Measurements from ENCODE around the gene ZNF438.

ZNF438 gene

GRCh38 chr10:30887839-30888238 lies 143.8 kb downstream of the ZNF438 start:
- TF ChIP-seq CTBP1 (IDR thresholded peaks at IDR 0.05; ENCODE audit: borderline replicate concordance) (no peak), LEF1 (IDR thresholded peaks at IDR 0.05; ENCODE audit: borderline replicate concordance) (no peak), BHLHE40 (IDR thresholded peaks at IDR 0.05; ENCODE audit: borderline replicate concordance) (no peak), NFRKB (IDR thresholded peaks at IDR 0.05) (no peak), FOXM1 (IDR thresholded peaks at IDR 0.05; ENCODE audit: borderline replicate concordance) (no peak), ELF4 (IDR thresholded peaks at IDR 0.05) (no peak)
- POLR2A ChIA-PET: no interaction called here
- CTCF ChIA-PET: no interaction called here
- no peak for DNase-seq (ENCODE audit: extremely low spot score)

- TF ChIP-seq SUZ12 (IDR thresholded peaks at IDR 0.05) (no peak), BHLHE40 (IDR thresholded peaks at IDR 0.05; ENCODE audit: borderline replicate concordance) (no peak), FOXK2 (IDR thresholded peaks at IDR 0.05) (no peak), LEF1 (IDR thresholded peaks at IDR 0.05; ENCODE audit: borderline replicate concordance) (no peak), ELF4 (IDR thresholded peaks at IDR 0.05) (no peak), FOXA1 (IDR thresholded peaks at IDR 0.05) (no peak), NFRKB (IDR thresholded peaks at IDR 0.05) (no peak), L3MBTL2 (conservative IDR thresholded peaks at IDR 0.05) (no peak), HDGF (IDR thresholded peaks at IDR 0.05; ENCODE audit: borderline replicate concordance) (no peak), ZNF384 (IDR thresholded peaks at IDR 0.05) (no peak), TARDBP (IDR thresholded peaks at IDR 0.05) (no peak), CTBP1 (IDR thresholded peaks at IDR 0.05; ENCODE audit: borderline replicate concordance) (no peak)
- CTCF ChIA-PET: no interaction called here
- POLR2A ChIA-PET: no interaction called here
- no peak for DNase-seq (ENCODE audit: extremely low spot score)
Observed at GRCh38 chr10:30885423-30885822, 146.2 kb downstream of the ZNF438 start.

DNA sequence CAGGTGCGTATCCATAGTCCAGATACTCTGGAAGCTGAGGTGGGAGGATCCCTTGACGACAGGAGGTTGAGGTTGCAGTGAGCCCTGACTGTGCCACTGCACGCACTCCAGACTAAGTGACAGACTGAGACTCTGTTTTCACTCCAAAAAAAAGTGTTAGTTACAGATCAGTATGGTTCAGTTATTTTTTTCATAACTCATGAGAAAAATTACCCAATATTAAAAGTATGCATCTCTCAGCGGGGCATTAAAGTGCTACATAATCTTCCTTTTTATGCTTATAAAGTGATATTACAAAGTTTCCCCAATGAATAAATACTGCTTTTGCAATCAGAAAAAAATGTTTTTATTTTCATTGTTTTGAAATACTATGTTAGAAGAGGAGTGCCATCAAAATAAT lies 147.9 kb downstream of the ZNF438 start:
- no peak for TF ChIP-seq ZNF384 (IDR thresholded peaks at IDR 0.05)
- TF ChIP-seq BHLHE40 (IDR thresholded peaks at IDR 0.05; ENCODE audit: borderline replicate concordance): no peak
- no peak for TF ChIP-seq ELF4 (IDR thresholded peaks at IDR 0.05)
- no peak for TF ChIP-seq PKNOX1 (IDR thresholded peaks at IDR 0.05)
- TF ChIP-seq FOXM1 (IDR thresholded peaks at IDR 0.05; ENCODE audit: borderline replicate concordance): no peak
- no peak for TF ChIP-seq LEF1 (IDR thresholded peaks at IDR 0.05; ENCODE audit: borderline replicate concordance)
- TF ChIP-seq HDGF (IDR thresholded peaks at IDR 0.05; ENCODE audit: borderline replicate concordance): no peak
- no peak for TF ChIP-seq L3MBTL2 (conservative IDR thresholded peaks at IDR 0.05)
- no peak for TF ChIP-seq FOXK2 (IDR thresholded peaks at IDR 0.05)
- TF ChIP-seq CTBP1 (IDR thresholded peaks at IDR 0.05; ENCODE audit: borderline replicate concordance): no peak
- TF ChIP-seq ARNT (IDR thresholded peaks at IDR 0.05): no peak
- no peak for TF ChIP-seq FOXA1 (IDR thresholded peaks at IDR 0.05)
- TF ChIP-seq TARDBP (IDR thresholded peaks at IDR 0.05): no peak
- TF ChIP-seq SP1 (IDR thresholded peaks at IDR 0.05): no peak
- no peak for TF ChIP-seq NFRKB (IDR thresholded peaks at IDR 0.05)
- TF ChIP-seq SUZ12 (IDR thresholded peaks at IDR 0.05): no peak
- CTCF ChIA-PET: no interaction called here
- DNase-seq (ENCODE audit: extremely low spot score): no peak
- POLR2A ChIA-PET: no interaction called here

GRCh38 chr10:30883116-30883515 lies 148.5 kb downstream of the ZNF438 start:
- ChIA-PET CTCF (no interaction called here), POLR2A (no interaction called here)
- DNase-seq (ENCODE audit: extremely low spot score): no peak
- TF ChIP-seq PKNOX1 (IDR thresholded peaks at IDR 0.05): no peak
- TF ChIP-seq ZNF384 (IDR thresholded peaks at IDR 0.05): no peak
- TF ChIP-seq BHLHE40 (IDR thresholded peaks at IDR 0.05; ENCODE audit: borderline replicate concordance): no peak

DNA sequence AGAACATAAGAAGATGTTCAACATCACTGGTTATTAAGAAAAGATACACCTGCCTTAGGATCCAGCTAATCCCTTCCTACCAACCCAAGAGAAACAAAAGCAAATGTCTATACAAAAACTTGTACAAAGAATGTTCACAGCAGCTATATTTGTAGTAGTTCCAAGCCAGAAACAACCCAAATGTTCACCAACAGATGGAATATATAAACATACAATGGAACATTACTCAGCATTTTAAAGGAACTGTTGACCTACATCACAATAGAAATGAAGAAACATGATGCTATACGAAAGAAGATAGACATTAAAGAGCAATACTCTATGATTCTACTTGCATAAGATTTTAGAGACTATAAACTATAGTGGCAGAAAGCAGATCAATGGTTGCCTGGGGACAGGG lies 149.4 kb downstream of the ZNF438 start:
- ChIA-PET CTCF (no interaction called here), POLR2A (no interaction called here)
- TF ChIP-seq PKNOX1 (IDR thresholded peaks at IDR 0.05) (no peak), FOXK2 (IDR thresholded peaks at IDR 0.05) (no peak), BHLHE40 (IDR thresholded peaks at IDR 0.05; ENCODE audit: borderline replicate concordance) (no peak), ZNF384 (IDR thresholded peaks at IDR 0.05) (no peak)
- no peak for DNase-seq (ENCODE audit: extremely low spot score)

DNA sequence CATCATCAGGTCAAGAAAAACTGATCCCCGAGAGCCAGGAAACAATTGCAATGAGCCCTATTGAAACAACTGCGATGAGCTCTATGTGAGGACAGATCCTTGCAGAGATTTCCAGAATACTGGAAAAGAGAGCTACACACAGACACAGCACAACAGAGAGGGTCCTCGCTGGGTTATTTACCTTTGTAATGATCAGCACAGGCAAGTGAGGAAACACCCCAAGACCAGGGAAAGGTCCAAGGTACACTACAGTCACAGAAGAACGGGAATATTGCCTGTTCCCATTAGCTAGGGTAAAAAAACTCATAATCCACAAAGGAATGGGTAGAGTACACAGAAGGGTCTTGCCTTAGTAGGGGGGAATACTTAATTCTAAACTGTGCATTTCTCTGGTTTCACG lies 152.7 kb downstream of the ZNF438 start:
- CTCF ChIA-PET: no interaction called here
- TF ChIP-seq TARDBP (IDR thresholded peaks at IDR 0.05) (no peak), ELF4 (IDR thresholded peaks at IDR 0.05) (no peak), ARNT (IDR thresholded peaks at IDR 0.05) (no peak), FOXM1 (IDR thresholded peaks at IDR 0.05; ENCODE audit: borderline replicate concordance) (no peak), LEF1 (IDR thresholded peaks at IDR 0.05; ENCODE audit: borderline replicate concordance) (no peak)
- POLR2A ChIA-PET: no interaction called here
- DNase-seq (ENCODE audit: extremely low spot score): no peak

DNA sequence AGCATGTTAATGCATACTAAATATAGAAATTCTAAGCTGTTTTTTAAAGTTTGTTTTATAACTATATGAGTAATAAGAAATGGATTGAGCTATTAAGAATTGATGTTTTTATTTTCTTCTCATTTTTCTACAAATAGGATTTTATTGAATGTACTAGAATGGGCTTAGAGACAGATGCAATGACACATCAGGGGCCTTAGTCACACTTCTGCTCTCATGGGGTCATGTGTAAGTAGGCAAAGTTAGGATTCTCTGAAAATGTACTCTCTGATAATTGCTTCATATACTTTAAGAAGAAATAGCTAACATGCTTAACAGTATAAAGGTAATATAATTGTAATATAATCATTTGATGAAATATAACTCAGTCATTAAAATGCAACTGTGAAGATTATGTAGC lies 154.6 kb downstream of the ZNF438 start:
- POLR2A ChIA-PET: no interaction called here
- CTCF ChIA-PET: no interaction called here
- DNase-seq (ENCODE audit: extremely low spot score): no peak
- TF ChIP-seq BHLHE40 (IDR thresholded peaks at IDR 0.05; ENCODE audit: borderline replicate concordance): no peak

DNA sequence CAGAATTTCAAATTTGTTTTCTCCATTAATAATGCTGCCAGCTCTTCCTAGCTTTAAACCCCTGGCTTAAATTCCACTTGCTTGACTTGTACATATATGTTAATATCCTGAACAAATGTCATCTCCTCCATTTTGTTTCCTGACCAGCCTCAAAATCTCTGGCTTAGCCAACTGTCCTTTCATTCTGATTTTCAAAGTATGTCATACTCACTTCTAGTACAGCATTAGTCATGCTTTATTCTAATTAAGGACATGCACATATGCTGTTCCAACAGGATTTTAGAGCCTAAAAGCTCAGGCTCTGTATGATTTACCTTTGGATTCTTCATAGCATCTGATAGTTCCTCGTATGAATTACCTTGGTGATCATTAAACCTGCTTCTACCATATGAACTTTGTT lies 158.3 kb downstream of the ZNF438 start:
- no peak for DNase-seq (ENCODE audit: extremely low spot score)
- CTCF ChIA-PET: no interaction called here
- POLR2A ChIA-PET: no interaction called here
- TF ChIP-seq NFRKB (IDR thresholded peaks at IDR 0.05) (no peak), SP1 (IDR thresholded peaks at IDR 0.05) (no peak), TARDBP (IDR thresholded peaks at IDR 0.05) (no peak), ELF4 (IDR thresholded peaks at IDR 0.05) (no peak), CTBP1 (IDR thresholded peaks at IDR 0.05; ENCODE audit: borderline replicate concordance) (no peak), HDGF (IDR thresholded peaks at IDR 0.05; ENCODE audit: borderline replicate concordance) (no peak), FOXM1 (IDR thresholded peaks at IDR 0.05; ENCODE audit: borderline replicate concordance) (no peak), ARNT (IDR thresholded peaks at IDR 0.05) (no peak), LEF1 (IDR thresholded peaks at IDR 0.05; ENCODE audit: borderline replicate concordance) (no peak), FOXA1 (IDR thresholded peaks at IDR 0.05) (no peak), FOXK2 (IDR thresholded peaks at IDR 0.05) (no peak)
